Activated CD4-positive, alpha-beta T cell treated with anti-CD3 and anti-CD28 coated beads, Interleukin-2, Interleukin-6, amounts not matched to agents 100 ng/mL and 50 ng/mL, durations not matched to agents 16 hours and 8 hours (primary cell): ENCODE measurements around the gene SLC25A4.
"Not testable (repeated sequence)": the region's sequence is repeated elsewhere in the genome, so short reads cannot be mapped to it uniquely, and the experiment has no call there.

Experiments used
- DNase-seq: peaks from one replicate; pipeline ENCODE4 v3.0.0-alpha.2; 2020

The SLC25A4 gene

DNA sequence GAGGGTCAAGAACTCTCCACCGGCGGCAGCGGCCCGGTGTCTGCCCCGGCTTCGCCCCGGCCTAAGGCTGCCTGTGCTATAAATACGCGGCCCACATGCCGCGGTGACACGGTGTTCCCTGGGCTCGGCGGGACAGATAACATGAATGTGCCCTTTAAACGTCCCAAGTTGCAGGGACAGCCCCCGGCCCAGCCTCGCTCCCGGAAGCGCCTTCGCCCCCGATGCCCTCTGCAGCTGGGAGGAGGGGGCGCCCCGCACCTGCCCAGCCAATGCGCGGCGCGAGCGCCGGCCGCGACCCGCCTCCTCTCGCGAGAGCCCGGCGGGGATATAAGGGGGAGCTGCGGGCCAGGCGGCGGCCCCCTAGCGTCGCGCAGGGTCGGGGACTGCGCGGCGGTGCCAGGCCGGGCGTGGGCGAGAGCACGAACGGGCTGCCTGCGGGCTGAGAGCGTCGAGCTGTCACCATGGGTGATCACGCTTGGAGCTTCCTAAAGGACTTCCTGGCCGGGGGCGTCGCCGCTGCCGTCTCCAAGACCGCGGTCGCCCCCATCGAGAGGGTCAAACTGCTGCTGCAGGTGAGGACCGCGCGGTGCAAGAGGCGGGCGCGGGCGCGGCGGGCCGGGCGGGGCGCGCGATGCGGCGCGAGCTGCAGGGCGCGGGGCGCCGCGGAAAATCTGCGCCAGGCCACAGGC is at the start of gene SLC25A4:
Gene SLC25A4 (plus strand): TSS at position 355 of the 689 bp plus-strand sequence. CDS start 107 bp downstream, at position 462.
- peak; percentile 87 for DNase-seq

- no peak for DNase-seq
Measured at GRCh38 chr4:185093603-185094002, 49.5 kb upstream of the SLC25A4 start.

DNA sequence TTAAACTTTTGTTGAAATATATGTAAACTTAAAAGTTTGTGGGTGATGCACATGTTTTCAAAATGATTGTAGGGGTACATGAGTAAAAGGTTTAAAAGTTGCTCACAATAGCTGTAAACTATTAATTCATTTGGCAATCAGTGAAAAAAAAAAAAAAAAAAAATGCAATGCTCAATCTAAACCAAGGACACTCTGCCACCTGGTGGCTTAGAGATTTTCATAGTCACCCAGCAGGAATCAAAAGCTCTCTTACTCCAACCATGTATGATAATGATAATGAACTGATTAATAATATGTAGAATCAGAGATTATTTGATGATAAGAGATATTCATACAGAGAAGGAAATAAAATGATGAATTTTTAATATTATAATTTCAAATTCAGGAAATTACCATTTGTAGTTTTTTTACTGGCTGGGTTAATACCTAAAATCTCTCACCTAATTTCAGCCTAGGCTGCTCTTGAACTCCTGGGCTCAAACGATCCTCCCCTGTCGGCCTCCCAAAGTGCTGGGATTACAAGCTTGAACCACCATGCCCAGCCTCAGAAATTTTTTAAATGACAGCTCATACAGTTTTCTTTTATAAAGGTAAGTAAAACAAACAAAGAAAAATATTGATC is 46.9 kb upstream of the SLC25A4 start:
- peak; percentile 25 for DNase-seq

DNA sequence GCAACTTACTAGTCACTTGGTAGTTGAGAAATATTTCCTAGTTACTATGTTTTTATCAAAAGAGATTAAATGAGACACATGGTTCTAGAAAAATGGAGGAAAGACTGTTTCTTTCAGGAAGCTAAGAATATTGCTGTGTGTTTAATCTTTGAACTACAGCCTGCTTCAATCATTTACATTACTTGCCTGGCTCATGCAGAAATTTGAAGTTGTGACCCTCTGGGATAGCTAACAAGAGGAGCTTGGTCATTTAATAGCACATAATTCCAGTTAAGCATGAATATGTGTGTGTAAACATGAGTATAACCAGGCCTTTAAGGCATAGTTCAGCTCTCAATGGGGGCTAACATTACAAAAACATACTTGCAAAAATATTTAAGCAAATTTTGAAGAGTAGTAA is 44.6 kb upstream of the SLC25A4 start:
- no peak for DNase-seq

DNA sequence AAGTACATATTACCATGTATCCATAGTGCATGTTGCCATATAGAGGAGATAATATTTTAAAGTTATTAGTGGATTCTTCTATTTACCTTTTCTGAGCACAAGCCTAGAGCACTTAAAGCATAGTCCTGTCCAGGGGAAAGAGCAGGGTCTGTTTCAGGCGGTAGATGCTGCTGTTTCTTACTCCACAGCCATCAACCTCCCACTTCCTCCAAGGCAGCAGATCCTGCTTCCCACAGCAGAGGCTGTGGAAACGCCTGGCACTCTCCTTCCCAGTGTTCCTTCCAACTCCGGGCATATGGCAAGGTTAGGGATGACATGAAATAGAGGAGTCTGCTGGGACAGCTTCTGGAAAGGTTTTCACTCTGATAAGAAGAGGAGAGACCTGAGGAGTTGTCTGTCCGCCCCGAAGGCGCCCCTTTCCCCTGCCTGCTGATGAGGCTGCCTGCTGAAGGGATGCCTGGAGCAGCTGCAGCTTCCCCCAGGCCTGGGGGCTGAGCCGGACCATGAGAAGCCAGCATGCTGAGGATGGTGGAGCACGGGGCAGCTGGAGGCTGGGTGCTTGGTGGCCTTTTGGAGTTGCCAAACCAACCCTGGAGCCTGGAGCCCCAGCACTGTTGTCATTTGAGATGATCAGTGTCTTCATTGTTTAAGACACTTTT is 43.9 kb upstream of the SLC25A4 start:
- DNase-seq, result no peak

- no peak for DNase-seq
Measured at GRCh38 chr4:185099940-185100339, 43.1 kb upstream of the SLC25A4 start.

- DNase-seq, result no peak
Measured at GRCh38 chr4:185100423-185100822, 42.6 kb upstream of the SLC25A4 start.

DNA sequence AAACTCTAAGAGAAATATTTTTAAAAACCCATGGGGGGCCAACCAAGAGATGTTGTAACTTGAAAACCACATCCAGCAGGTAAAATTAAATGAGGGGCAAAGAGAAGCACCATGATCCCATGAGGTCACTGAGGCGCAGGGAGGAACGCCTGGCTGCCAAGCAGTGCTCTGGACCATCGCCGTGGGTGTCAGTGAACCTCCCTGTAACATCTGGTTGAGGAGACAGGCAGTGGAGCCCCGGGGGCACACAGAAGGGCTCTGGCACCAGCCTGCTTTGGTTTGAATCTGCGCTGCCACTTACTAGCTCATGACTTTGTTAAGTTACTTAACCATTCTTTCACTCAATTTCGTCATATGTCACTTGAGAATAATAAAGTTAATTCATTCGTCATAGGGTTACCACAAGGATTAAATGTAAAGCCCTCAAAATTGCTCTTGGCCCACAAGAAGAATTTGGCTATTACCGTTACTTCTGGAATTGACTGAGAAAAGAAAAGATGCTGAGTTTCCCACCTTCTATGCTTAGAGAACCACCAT is 41.6 kb upstream of the SLC25A4 start:
- DNase-seq, result no peak

DNA sequence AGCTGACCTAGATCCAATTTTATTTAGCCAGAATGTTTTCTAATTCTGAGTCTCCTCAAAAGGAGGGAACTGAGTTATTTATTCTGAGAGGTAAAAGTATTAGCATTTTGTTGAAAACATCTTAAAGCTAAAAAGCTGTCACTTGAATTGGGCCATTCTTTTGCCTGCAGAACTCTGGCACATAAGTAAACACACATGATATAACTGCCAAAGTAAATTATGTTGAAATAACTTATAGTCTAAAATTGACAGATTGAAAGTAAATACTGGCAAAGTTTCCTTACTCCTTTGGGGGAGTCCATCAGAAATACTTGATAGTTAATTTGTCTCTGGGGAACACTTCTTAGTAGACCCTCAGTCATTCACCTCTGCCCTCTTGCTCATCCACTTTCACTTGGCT is 38.3 kb upstream of the SLC25A4 start:
- no peak for DNase-seq

- DNase-seq, result no peak
Measured at GRCh38 chr4:185106353-185106752, 36.7 kb upstream of the SLC25A4 start.

- DNase-seq, result not testable (repeated sequence)
Measured at GRCh38 chr4:185107574-185107973, 35.5 kb upstream of the SLC25A4 start.

- DNase-seq, result no peak
Measured at GRCh38 chr4:185108185-185108584, 34.9 kb upstream of the SLC25A4 start.

- no peak for DNase-seq
Measured at GRCh38 chr4:185108669-185109068, 34.4 kb upstream of the SLC25A4 start.

GRCh38 chr4:185109736-185110135 is 33.3 kb upstream of the SLC25A4 start:
- DNase-seq, result no peak

GRCh38 chr4:185110375-185110823 is 32.7 kb upstream of the SLC25A4 start:
- no peak for DNase-seq

DNA sequence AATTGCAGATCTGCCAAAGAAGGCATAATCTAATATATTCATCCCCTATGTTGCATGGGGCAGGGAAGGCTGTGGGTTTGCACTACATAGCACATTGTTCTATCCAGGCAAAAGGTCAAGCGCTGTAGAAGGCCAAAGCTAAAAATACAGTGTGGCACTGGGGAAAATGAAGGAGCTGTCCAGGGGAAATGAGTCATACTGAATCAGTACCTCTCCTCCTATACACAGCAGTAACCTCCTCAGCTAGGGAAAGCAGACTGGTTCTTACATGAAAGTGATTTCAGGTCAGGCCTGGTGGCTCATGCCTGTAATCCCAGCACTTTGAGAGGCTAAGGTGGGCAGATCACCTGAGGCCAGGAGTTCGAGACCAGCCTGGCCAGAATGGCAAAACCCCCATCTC is 31.0 kb upstream of the SLC25A4 start:
- no peak for DNase-seq

- DNase-seq, result no peak
Measured at GRCh38 chr4:185113340-185113739, 29.7 kb upstream of the SLC25A4 start.

DNA sequence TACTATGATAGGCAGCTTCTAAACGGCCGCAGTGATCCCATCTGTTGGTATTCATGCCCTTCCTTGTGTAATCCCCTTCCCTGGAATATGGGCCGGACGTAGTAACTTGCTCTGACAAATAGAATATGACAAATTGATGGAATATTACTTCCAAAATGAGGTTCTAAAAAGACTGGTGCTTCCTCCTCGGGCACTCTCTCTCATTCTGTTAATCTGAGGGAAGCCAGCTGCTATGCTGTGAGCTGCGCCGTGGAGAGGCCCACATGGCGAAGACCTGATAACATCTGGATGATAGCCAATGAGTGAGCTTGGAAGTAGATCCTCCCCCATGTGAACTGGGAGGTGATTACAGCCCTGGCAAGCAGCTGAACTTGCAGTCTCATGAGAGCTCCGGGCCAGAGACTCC is 27.2 kb upstream of the SLC25A4 start:
- no peak for DNase-seq

DNA sequence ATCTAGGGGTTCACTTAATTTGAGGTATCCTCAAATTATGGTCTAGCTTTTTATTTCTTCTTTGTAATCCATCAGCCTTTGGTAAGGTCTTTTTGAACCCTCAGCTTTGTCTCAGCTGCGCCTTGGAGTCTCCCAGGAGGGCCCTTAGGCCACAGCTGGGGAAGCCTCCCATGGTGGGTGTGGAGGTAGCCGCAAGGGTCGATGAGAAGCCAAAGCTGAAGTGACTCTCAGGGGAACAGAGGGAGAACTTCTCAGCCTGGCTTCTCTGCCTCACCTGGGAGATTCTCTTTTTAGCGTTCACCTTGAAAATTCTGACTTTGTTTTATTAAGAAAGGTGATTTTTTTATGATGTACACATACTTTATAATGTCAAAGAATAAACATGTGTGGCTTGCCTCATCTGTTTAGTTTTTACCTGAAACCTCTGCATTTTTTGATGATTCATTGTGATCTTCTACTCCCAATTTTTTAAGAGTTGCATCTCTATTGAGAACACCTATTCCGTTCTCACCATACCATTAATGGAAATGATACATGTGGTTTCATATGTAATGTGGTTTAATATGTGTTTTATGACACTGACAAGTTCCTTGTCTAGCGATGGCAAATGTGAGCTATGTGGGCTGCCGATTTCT is 25.6 kb upstream of the SLC25A4 start:
- no peak for DNase-seq

GRCh38 chr4:185118876-185119275 is 24.2 kb upstream of the SLC25A4 start:
- no peak for DNase-seq

DNA sequence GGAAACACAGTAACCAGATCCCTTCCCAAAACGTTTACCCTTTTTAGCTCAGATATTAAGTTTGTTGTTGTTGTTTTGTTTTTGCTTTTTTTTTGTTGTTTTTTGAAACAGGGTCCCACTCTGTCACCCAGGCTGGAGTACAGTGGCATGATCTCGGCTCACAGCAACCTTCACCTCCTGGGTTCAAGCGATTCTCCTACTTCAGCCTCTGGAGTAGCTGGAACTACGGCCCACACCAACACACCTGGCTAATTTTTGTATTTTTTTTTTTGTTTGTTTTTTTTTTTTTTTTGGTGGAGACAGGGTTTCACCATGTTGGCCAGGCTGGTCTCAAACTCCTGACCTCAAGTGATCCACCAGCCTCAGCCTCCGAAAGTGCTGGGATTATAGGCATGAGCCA is 23.6 kb upstream of the SLC25A4 start:
- not testable (repeated sequence) for DNase-seq

DNA sequence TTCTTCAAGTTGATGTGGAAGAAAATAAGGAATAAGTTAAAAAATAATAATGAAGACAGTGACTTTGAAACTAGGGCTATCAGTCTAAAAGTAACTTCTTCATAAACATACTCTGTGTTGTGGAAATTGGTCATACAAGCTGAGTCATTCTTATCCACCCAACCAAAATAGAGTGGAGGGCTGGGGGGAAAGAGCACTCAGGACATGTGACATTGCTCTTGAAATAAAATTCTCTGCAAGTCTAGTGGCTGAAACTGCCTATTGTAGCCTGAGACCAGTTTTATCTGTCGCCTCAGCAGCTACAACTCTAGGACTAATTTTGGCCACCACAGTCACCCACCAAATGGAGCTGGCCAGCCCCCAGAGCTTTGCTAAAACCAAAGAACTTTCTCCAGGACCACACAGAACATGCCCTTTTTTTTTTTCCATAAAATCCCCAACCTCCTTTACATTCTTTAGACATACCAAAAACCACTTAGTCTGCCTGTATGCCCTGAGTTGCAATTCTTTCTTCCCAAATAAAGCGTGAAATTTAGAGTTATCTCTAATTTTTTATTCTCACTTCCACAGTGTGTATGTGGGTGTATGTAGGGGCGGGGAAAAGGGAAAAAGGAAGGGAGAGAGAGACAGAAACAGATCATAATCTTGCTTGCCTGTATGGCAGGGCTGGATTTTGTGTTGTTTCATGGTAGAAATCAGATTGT is 23.0 kb upstream of the SLC25A4 start:
- DNase-seq, result no peak

DNA sequence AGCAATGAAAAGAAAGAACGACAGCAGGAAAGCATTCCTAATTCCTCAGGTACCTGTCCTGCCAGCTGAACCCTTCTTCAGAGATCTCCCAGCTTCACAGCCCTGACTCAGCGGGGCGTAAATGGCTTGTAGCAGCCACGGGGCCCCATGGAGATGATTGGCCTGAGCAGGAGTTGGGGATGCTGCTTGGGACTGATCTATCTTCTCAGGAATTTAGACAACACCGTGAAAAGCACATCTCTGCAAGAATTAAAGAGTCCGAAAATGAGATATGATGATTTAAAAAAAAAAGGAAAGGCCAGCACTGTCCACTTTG is 22.5 kb upstream of the SLC25A4 start:
- no peak for DNase-seq
